Activated CD4-positive, alpha-beta T cell treated with anti-CD3 and anti-CD28 coated beads for 24 hours (primary cell): ENCODE data around the gene PHF12.
A peak's percentile ranks its signal among the peaks of the same experiment; 100 is the strongest.
"Not testable (repeated sequence)": the region's sequence is repeated elsewhere in the genome, so short reads cannot be mapped to it uniquely, and the experiment has no call there.

Source experiments
- DNase-seq, 2 donors: peaks; one replicate each; pipeline ENCODE4 v3.0.0-alpha.2; 2020; ENCODE audit warnings: low read depth in 2 of 2

Gene PHF12

GRCh38 chr17:28883967-28884702 is 67.2 kb downstream of the PHF12 start:
- no peak for DNase-seq

GRCh38 chr17:28882154-28882895 is 69.0 kb downstream of the PHF12 start:
- no peak for DNase-seq

- DNase-seq, result no peak
Measured at GRCh38 chr17:28881533-28882056, 69.7 kb downstream of the PHF12 start.

- DNase-seq, result no peak
Measured at GRCh38 chr17:28880572-28880945, 70.8 kb downstream of the PHF12 start.

GRCh38 chr17:28879886-28880571 is 71.3 kb downstream of the PHF12 start:
- DNase-seq, result no peak

- no peak for DNase-seq
Measured at GRCh38 chr17:28878981-28879380, 72.3 kb downstream of the PHF12 start.

GRCh38 chr17:28878158-28878910 is 73.0 kb downstream of the PHF12 start:
- no peak for DNase-seq

GRCh38 chr17:28877150-28877711 is 74.1 kb downstream of the PHF12 start:
- not testable (repeated sequence) for DNase-seq

GRCh38 chr17:28875848-28876550 is 75.3 kb downstream of the PHF12 start:
- DNase-seq, result no peak

GRCh38 chr17:28874750-28875149 is 76.6 kb downstream of the PHF12 start:
- DNase-seq, result no peak

GRCh38 chr17:28873839-28874238 is 77.5 kb downstream of the PHF12 start:
- no peak for DNase-seq

- DNase-seq, result peak in 1 of 2 donors; percentile 10
Measured at GRCh38 chr17:28871056-28871579, 80.2 kb downstream of the PHF12 start.

GRCh38 chr17:28867276-28867675 is 84.0 kb downstream of the PHF12 start:
- no peak for DNase-seq

- no peak for DNase-seq
Measured at GRCh38 chr17:28865946-28866752, 85.2 kb downstream of the PHF12 start.

- DNase-seq, result no peak
Measured at GRCh38 chr17:28864991-28865849, 86.1 kb downstream of the PHF12 start.

- no peak for DNase-seq
Measured at GRCh38 chr17:28863953-28864352, 87.4 kb downstream of the PHF12 start.

- DNase-seq, result no peak
Measured at GRCh38 chr17:28862561-28862960, 88.8 kb downstream of the PHF12 start.

GRCh38 chr17:28861393-28862203 is 89.7 kb downstream of the PHF12 start:
- no peak for DNase-seq
